GM12891 (cell line): ENCODE results near the gene YJU2.

ENCODE experiments used
- POLR2A ChIP-seq: IDR thresholded peaks from 2 replicates; pipeline ENCODE4 v1.6.1; 2011; ENCODE audit warnings: low read depth, low read length, control low read depth
- POLR2AphosphoS5 ChIP-seq: IDR thresholded peaks from 2 replicates; pipeline ENCODE4 v1.6.1; 2011; ENCODE audit warnings: low read depth, low read length, control low read depth
- SPI1 ChIP-seq: IDR thresholded peaks from 2 replicates; pipeline ENCODE4 v1.6.1; 2011; ENCODE audit warnings: low read depth, low read length, control low read depth
- TAF1 ChIP-seq: IDR thresholded peaks from 2 replicates; pipeline ENCODE4 v1.6.1; 2011; ENCODE audit warnings: low read depth, low read length, control low read depth

- TF ChIP-seq TAF1: no peak
- no peak for TF ChIP-seq POLR2A
- no peak for TF ChIP-seq POLR2AphosphoS5
- no peak for TF ChIP-seq SPI1
Observed at GRCh38 chr19:4316956-4317355, 70.1 kb downstream of the YJU2 start.
